ENCODE data around the gene PIM1. TPM values are rescaled to one million over a fixed set of nuclear protein-coding genes. Genes with fewer than 3 reads are reported as not detected.

PIM1 gene
- total RNA-seq: 28.9 TPM
- long read RNA-seq, transcript PIM1-201 (6 exons, 2,650 nt): major isoform, 71 of 82 reads
- long read RNA-seq, partial matches to known transcripts: 7 of 82 reads
- long read RNA-seq, other reads (novel, unspliced or antisense): 4 of 82 reads

- peak within 1 kb of the TSS; percentile 96 for H3K27ac ChIP-seq (replicated peaks)
- TF ChIP-seq, protein P1, sequence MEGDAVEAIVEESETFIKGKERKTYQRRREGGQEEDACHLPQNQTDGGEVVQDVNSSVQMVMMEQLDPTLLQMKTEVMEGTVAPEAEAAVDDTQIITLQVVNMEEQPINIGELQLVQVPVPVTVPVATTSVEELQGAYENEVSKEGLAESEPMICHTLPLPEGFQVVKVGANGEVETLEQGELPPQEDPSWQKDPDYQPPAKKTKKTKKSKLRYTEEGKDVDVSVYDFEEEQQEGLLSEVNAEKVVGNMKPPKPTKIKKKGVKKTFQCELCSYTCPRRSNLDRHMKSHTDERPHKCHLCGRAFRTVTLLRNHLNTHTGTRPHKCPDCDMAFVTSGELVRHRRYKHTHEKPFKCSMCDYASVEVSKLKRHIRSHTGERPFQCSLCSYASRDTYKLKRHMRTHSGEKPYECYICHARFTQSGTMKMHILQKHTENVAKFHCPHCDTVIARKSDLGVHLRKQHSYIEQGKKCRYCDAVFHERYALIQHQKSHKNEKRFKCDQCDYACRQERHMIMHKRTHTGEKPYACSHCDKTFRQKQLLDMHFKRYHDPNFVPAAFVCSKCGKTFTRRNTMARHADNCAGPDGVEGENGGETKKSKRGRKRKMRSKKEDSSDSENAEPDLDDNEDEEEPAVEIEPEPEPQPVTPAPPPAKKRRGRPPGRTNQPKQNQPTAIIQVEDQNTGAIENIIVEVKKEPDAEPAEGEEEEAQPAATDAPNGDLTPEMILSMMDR (IDR thresholded peaks at IDR 0.05; ENCODE audit: borderline replicate concordance): no peak
- peaks cover 22% of the 10 kb centered on the region for H3K36me3 ChIP-seq
- H3K4me1 ChIP-seq: peaks cover 58% of the 10 kb centered on the region
- no peaks in the 10 kb centered on the region for H3K9me3 ChIP-seq (replicated peaks)
- DNase-seq: peak; percentile 100
- no peaks in the 10 kb centered on the region for H3K27me3 ChIP-seq (ENCODE audit: low read depth)
- intact Hi-C loops (cut with micrococcal nuclease): no loop called here
- peak within 1 kb of the TSS; percentile 98 for H3K4me3 ChIP-seq
Observed at GRCh38 chr6:37169496-37170272, at the start of gene PIM1. PIM1 (plus strand) TSS chr6:37170152; CDS start chr6:37170576, 424 bp downstream.

- Histone ChIP-seq H3K27ac (replicated peaks) (no peak overlapping the region), H3K4me3 (no peak overlapping the region), H3K4me1 (peaks cover 7% of the 10 kb centered on the region), H3K36me3 (no peaks in the 10 kb centered on the region), H3K9me3 (replicated peaks) (no peaks in the 10 kb centered on the region), H3K27me3 (ENCODE audit: low read depth) (no peaks in the 10 kb centered on the region)
- DNase-seq: no peak
- TF ChIP-seq, protein P1 (IDR thresholded peaks at IDR 0.05; ENCODE audit: borderline replicate concordance): no peak
- intact Hi-C loops (cut with micrococcal nuclease): no loop called here
Observed at GRCh38 chr6:37121556-37121955, 48.4 kb upstream of the PIM1 start.

GRCh38 chr6:37122861-37123260 is 47.1 kb upstream of the PIM1 start:
- no peaks in the 10 kb centered on the region for H3K9me3 ChIP-seq (replicated peaks)
- no peaks in the 10 kb centered on the region for H3K27me3 ChIP-seq (ENCODE audit: low read depth)
- no peak for DNase-seq
- intact Hi-C loops (cut with micrococcal nuclease): no loop called here
- TF ChIP-seq, protein P1 (IDR thresholded peaks at IDR 0.05; ENCODE audit: borderline replicate concordance): no peak
- H3K4me3 ChIP-seq: no peak overlapping the region
- H3K36me3 ChIP-seq: no peaks in the 10 kb centered on the region
- H3K27ac ChIP-seq (replicated peaks): no peak overlapping the region
- peaks cover 18% of the 10 kb centered on the region for H3K4me1 ChIP-seq

DNA sequence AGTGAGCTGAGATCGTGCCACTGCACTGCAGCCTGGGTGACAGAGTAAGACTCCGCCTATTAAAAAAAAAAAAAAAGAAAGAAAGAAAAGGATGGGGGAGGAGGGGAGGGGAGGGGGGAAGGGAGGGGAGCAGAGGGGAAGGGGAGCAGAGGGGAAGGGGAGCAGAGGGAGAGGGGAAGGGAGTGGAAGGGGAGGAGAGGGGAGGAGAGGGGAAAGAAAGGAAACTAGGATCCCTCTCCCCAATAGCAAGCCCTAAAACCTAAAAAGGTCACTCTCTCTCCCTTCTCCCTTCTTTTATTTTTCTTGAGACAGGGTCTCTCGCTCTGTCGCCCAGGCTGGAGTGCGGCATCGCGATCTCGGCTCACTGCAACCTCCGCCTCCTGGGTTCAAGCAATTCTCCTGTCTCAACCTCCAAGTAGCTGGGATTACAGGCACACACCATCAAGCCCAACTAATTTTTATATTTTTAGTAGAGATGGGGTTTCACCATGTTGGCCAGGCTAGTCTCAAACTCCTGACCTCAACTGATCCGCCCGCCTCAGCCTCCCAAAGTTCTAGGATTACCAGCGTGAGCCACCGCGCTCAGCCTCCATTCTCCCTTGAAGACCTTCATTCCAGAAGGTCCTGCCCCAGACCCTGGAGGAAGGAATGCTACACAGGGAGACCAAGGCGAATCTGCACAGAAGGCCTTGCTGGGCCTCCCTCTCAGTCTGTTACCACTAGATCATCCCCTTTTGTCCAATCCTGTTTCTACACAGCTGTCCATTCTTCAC is 45.8 kb upstream of the PIM1 start:
- Histone ChIP-seq H3K9me3 (replicated peaks) (no peaks in the 10 kb centered on the region), H3K4me3 (no peak overlapping the region)
- DNase-seq: no peak

More for the DNA sequence above, 45.8 kb upstream of the PIM1 start:
- H3K36me3 ChIP-seq: no peaks in the 10 kb centered on the region
- H3K27ac ChIP-seq (replicated peaks): no peak overlapping the region
- H3K4me1 ChIP-seq: peaks cover 30% of the 10 kb centered on the region
- TF ChIP-seq, protein P1 (IDR thresholded peaks at IDR 0.05; ENCODE audit: borderline replicate concordance): no peak
- no peaks in the 10 kb centered on the region for H3K27me3 ChIP-seq (ENCODE audit: low read depth)
- intact Hi-C loops (cut with micrococcal nuclease): no loop called here
